GM19193 (cell line): ENCODE measurements around the gene HDAC4.

ENCODE experiments used
- POLR2A ChIP-seq: IDR thresholded peaks from 4 replicates; pipeline ENCODE4 v1.6.1; 2011; ENCODE audit not compliant: insufficient read depth, insufficient read length; ENCODE audit errors: extremely low read depth

The HDAC4 gene

DNA sequence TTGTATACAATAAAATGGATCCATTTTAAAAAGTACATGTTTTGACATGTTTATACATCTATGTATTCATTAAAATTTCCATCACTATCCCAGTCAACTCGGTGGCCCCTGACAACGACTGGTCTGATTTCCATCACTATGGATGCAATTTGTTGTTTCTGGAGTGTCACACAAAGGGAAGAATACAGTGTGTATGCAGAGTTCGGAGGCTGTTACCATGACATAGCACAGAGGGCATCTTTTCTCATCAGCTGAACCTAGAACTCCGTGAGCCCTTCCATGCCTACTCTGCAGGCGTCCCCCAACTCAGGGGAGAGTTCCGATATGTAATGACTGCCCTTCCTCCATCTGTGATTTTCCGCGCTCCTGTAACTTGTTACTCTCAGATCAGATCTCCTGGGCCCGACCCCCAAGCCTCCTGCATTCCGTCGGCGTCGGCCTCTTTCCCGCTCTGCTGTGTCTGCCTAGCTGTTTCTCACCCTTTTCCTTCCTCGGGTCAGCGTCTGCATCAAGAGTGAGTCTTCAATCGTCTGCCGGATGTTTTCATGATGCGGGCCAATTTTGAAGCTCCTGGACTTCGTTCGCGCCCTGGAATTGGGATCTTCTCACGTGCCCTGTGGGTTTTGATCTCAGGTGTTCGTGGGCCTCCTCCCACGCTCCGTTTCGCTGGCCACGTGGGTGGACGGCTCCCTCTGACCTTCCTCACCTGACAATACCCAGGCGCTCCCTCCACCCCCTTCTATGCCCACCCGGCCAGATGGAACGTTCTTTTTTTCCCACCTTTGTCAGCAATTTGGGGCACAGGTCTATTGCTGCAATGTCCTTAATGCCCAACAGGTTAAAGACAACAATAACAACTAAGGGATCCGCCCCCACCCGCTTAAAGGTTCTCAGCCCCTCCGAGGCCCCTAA is 391.9 kb downstream of the HDAC4 start:
- no peak for TF ChIP-seq POLR2A

DNA sequence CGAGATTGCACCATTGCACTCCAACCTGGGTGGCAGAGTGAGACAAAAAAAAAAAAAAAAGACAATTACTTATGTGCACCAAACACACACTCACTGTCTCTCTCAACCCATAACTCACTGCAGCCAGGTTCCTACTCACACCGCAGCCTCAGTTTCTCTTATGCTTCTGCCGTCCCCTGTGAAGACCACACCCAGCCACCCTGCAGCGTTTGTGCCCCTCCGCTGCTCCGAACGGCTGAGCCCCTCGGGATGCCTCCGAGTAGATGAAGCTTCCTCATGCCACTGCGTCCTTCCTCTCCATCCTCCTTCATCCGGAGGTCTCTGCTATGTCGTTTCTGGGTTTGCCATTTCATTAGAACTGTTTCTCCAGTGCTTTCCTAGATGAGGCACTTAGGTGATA is 392.8 kb downstream of the HDAC4 start:
- TF ChIP-seq POLR2A, result no peak

- TF ChIP-seq POLR2A, result no peak
These were observed 394.1 kb downstream of the HDAC4 start for GRCh38 chr2:239006622-239007285.

DNA sequence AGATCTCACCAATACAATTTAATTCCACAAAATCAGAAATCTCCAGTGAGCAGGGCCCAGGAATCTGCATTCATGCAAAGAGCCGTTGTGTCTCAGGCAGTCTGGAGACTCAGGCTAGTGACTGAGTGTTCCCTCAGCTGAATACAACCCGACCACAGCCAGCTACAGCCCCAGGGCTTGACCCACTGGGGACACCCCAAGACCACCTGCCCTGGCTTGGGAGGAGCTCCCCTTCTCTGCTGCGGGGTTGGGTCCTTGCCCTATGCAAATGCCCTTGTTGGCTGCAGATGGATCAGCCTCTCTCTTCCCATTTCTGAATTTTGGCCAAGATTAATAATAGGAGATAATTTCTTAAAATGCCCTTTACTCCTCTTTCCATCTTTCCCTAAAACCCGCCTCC is 395.2 kb downstream of the HDAC4 start:
- TF ChIP-seq POLR2A, result no peak

DNA sequence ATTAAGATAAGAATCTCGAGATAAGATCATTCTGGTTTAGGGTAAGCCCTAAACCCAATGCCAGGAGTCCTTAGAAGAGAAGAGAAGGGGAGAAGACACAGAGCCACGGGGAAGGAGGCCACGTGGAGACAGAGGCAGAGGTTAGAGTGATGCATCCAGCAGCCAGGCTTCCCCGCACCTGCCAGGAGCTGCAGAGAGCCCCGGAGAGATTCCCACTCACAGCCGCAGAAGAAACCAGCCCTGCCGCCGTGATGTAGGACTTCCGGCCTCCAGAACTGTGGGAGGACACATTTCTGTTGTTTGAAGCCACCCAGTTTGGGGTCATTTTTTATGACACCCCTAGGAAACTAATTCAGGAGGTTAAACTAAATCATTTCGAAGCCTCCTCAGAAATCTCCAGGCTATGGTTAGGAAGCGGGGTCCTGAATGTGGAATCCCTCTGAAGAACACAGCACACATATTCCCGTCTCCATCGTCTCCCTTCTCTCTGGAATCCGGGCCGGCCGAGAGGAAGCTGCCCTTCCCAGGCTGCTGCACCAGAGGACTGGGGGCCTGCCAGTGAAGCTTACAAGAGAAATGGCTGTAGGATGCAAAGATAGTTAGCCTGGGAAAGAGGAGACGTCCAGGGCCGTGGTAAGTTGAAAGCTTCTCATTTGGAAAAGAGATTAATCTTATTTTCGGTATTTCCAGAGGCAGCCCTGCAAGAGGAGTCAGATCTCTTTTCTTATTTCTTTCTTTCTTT is 396.4 kb downstream of the HDAC4 start:
- TF ChIP-seq POLR2A, result no peak

DNA sequence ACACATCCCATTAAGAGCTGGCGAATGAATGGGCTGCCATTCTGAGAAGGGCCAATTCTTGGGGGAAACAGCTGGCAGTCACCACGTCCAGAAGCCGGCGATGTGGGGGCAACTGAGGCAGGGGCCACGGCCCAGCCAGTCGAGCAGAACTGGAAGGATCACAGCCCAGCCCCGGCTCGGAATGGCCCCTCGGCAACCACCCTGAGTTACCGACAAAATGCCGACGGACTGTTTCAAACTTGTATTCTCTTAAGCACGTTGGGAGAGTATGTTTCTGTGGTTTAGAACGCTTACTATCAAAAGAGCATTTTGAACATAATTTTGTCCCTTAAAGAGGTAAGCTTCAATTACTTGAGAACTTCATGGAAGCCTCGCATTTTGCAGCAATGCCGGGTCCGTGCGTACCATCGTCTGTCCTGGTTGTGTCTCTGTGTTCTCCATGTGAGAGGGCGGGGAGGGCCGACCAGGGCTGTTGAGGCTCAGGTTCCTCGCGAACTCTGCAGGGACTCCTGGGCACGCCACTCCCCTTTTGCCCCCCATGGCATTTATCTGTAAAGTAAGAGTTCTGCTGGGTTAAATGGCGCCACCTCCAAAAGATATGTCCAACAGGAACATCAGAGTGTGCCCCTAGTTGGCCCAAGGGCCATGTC is 397.1 kb downstream of the HDAC4 start:
- no peak for TF ChIP-seq POLR2A

DNA sequence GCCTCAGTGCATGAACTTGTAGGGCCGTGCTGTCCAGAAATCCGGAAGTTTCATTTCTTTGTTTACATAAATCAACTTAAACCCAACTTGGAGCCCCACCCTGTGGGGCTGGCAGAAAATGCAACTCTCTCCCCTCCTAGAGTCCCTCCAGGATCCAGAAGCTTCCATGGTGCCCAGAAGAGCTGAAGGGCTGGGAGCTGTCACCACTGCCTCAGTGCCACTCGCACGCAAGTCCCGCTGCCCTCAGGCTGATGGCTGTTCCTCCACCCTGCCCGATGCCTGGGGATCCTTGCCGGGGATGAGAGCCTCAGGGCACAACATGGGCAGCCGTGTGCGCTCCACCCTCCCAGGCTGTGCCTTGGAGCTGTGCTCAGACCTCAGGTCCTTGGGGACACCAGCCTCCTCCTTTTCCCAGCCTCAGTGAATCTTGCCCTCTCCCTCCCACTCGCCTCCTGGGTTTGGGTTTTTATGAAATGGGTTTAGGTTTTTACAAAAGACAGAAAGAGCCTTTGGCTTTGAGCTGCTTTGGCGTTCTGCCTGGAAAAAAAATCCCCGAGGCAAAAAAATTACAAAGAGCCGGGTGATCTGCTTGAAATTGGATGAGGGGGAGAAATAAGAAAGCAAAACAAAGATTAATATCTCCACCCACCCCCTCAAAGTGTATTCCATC is 397.7 kb downstream of the HDAC4 start:
- TF ChIP-seq POLR2A, result no peak

GRCh38 chr2:239002591-239002953 is 398.2 kb downstream of the HDAC4 start:
- TF ChIP-seq POLR2A, result no peak

- no peak for TF ChIP-seq POLR2A
These were observed 399.0 kb downstream of the HDAC4 start for GRCh38 chr2:239001794-239002193.

GRCh38 chr2:239000500-239001073 is 400.2 kb downstream of the HDAC4 start:
- TF ChIP-seq POLR2A, result no peak

GRCh38 chr2:239000089-239000488 is 400.7 kb downstream of the HDAC4 start:
- no peak for TF ChIP-seq POLR2A

- TF ChIP-seq POLR2A, result no peak
These were observed 401.5 kb downstream of the HDAC4 start for GRCh38 chr2:238999291-238999741.

DNA sequence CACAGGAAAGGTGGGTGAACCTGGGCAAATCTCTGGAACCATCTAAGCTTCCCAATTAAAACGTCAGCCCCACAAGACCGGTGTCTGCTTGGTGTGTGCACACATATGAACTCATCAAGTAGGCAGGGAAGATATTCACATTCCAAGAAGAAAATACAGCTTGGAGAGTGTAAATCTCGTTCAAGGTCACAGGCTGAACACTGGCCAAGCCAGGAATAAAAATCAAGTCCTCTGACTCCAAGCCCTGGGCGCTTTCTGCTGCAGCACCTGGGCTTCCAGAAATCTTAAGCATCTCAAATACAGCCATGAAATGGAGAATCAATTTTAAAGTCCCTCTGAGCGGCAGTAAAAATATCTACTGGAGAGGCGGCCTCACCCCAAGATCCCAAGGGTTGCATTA is 402.0 kb downstream of the HDAC4 start:
- no peak for TF ChIP-seq POLR2A
